HG03103 (cell line): ENCODE results near the gene FGGY.
"Not testable (repeated sequence)": the region's sequence is repeated elsewhere in the genome, so short reads cannot be mapped to it uniquely, and the experiment has no call there.

Experiments used
- ATAC-seq: cut with Tn5 transposase; IDR thresholded peaks from one replicate; pipeline ENCODE4 v1.9.1; 2021; ENCODE audit warnings: low read depth; ENCODE audit not compliant: unreplicated experiment

The FGGY gene

GRCh38 chr1:59707178-59707791 lies 410.4 kb downstream of the FGGY start:
- ATAC-seq = no peak

- no peak for ATAC-seq
Measured at GRCh38 chr1:59709333-59709732, 412.4 kb downstream of the FGGY start.

- not testable (repeated sequence) for ATAC-seq
Measured at GRCh38 chr1:59710920-59711319, 414.0 kb downstream of the FGGY start.

- no peak for ATAC-seq
Measured at GRCh38 chr1:59714219-59714618, 417.3 kb downstream of the FGGY start.

GRCh38 chr1:59714966-59715365 lies 418.1 kb downstream of the FGGY start:
- no peak for ATAC-seq

GRCh38 chr1:59716832-59717231 lies 419.9 kb downstream of the FGGY start:
- no peak for ATAC-seq

GRCh38 chr1:59718064-59718988 lies 421.4 kb downstream of the FGGY start:
- no peak for ATAC-seq

GRCh38 chr1:59718989-59719360 lies 422.1 kb downstream of the FGGY start:
- no peak for ATAC-seq

- ATAC-seq = no peak
Measured at GRCh38 chr1:59720326-59721115, 423.6 kb downstream of the FGGY start.

- no peak for ATAC-seq
Measured at GRCh38 chr1:59730302-59730701, 433.4 kb downstream of the FGGY start.

- ATAC-seq = no peak
Measured at GRCh38 chr1:59730759-59731478, 434.0 kb downstream of the FGGY start.

GRCh38 chr1:59731591-59731990 lies 434.7 kb downstream of the FGGY start:
- no peak for ATAC-seq

GRCh38 chr1:59732214-59732955 lies 435.5 kb downstream of the FGGY start:
- no peak for ATAC-seq

- ATAC-seq = no peak
Measured at GRCh38 chr1:59733443-59734141, 436.7 kb downstream of the FGGY start.

GRCh38 chr1:59735927-59736326 lies 439.0 kb downstream of the FGGY start:
- not testable (repeated sequence) for ATAC-seq

GRCh38 chr1:59736744-59737143 lies 439.9 kb downstream of the FGGY start:
- ATAC-seq = no peak

GRCh38 chr1:59737638-59738037 lies 440.7 kb downstream of the FGGY start:
- no peak for ATAC-seq

- no peak for ATAC-seq
Measured at GRCh38 chr1:59738152-59738551, 441.3 kb downstream of the FGGY start.

- ATAC-seq = no peak
Measured at GRCh38 chr1:59738591-59739015, 441.7 kb downstream of the FGGY start.
